ENCODE results near the gene TMSB4X.
"Not testable (repeated sequence)": the region's sequence is repeated elsewhere in the genome, so short reads cannot be mapped to it uniquely, and the experiment has no call there.

TMSB4X gene

GRCh38 chrX:13009844-13010243, 34.9 kb downstream of the TMSB4X start:
- no peak for TF ChIP-seq CTCF (IDR thresholded peaks at IDR 0.05; ENCODE audit: low read depth, low read length)
- no peak overlapping the region for H3K4me3 ChIP-seq (ENCODE audit: low read depth, low read length)

DNA sequence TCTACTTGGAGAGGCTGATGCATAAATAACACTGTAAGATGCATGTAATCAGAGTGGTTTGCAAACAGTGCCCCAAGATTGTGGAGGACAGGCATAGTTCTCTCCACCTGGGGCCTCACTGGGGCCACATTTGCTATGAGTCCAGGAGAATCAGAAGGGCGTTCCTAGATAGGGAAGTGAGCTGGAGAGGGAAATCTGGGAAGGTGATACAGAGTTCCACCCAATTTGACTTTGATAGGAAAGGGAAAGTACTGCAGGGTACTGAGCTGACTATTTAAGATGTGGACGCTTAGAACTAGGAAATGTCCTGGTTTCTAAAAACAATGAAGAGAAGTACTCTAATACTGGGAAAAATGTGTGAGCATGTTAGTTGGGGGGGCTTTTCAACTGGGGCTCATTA, 35.6 kb downstream of the TMSB4X start:
- TF ChIP-seq CTCF (IDR thresholded peaks at IDR 0.05; ENCODE audit: low read depth, low read length) = no peak

DNA sequence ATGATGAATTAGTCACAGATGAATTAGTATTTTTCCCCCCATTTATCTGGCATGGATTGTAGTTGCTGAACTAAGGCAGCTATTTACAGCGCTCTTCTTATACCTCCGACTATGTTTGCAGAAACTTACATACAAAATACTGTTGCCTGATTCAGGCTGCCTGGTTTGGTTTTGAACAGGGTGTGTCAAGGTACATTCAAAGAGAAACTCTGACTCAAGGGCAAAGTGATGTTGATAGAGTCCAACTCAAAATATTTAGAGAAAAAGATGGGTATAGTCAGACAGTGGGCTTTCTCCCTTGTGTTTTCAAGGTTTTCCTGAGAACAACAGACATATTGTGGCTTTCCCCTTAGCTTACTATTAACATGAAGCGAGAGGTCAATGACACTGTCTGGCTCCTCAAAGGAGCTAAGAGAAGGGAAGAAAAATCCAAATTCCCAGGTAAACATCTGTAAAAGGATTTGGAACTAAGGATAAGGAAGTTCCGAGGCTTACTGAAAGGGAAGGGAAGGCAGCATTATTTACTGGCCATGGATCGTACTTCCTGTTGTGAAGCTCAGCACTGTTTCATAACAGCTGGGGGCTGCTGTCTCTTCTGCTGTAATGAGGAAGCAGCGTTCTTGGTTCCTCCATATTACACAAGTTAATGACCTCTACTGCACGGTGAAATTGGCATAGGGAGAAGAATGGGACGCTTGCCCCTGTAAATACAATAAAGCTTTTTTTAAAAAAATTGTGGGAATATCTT, 38.6 kb downstream of the TMSB4X start:
- H3K4me3 ChIP-seq (ENCODE audit: low read depth, low read length) = no peak overlapping the region
- TF ChIP-seq CTCF (IDR thresholded peaks at IDR 0.05; ENCODE audit: low read depth, low read length) = no peak

More for the DNA sequence above, 35.6 kb downstream of the TMSB4X start:
- no peak overlapping the region for H3K4me3 ChIP-seq (ENCODE audit: low read depth, low read length)

GRCh38 chrX:13014111-13015096, 39.5 kb downstream of the TMSB4X start:
- H3K4me3 ChIP-seq (ENCODE audit: low read depth, low read length) = no peak overlapping the region
- no peak for TF ChIP-seq CTCF (IDR thresholded peaks at IDR 0.05; ENCODE audit: low read depth, low read length)

DNA sequence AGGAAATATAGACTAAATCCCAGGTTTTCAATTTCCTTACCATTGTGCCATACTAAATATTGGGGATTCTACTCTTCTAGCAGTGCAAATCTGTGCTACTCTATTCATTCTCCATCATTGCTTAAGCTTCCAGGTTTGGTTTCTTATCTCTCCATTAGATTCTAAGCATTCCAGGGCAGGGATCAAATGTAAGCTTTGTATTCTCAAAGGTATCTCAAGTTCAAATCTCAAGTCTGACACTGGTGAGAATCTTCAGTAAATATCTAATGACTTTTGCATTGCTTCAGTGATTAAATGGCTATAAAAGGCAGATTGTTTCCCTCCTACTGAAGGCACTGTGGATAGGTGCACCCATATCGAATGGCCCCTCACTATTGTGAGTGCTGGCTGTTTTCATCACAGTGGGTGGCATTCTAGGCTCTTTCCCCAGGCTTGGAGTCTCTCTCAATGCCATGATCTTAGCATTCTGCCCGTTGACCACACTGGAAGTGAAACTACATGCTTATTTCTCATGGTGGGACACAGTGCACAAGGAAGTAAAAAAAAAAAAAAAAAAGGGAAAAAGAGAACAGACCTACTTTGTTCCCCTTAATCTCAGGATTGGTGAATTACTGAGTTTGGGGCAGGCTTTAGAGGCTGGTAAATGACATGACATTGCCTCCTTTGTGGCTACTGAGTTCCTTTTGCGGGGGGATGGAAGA, 40.8 kb downstream of the TMSB4X start:
- no peak overlapping the region for H3K4me3 ChIP-seq (ENCODE audit: low read depth, low read length)
- no peak for TF ChIP-seq CTCF (IDR thresholded peaks at IDR 0.05; ENCODE audit: low read depth, low read length)

GRCh38 chrX:13016731-13017130, 41.8 kb downstream of the TMSB4X start:
- not testable (repeated sequence) for H3K4me3 ChIP-seq (ENCODE audit: low read depth, low read length)

DNA sequence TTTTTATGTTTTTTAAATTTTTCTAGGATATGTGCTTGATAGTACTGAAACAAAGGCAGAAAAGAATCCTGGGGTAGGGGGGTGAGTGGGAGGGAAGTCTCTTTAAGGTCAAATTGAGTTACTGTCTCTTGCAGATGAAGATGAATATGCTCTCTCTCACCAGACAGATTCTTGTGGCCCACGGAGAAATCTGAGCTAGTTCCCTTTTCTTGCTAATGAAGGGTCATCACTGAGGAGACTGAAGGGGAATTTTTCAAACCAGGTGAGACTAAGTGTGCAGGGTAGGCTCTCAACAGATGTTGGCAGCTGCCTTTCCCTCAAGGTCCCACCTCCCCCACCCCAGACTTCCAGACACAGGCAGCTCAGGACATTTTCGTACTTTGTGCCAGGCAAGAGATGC, 48.0 kb downstream of the TMSB4X start:
- H3K4me3 ChIP-seq (ENCODE audit: low read depth, low read length) = no peak overlapping the region
- TF ChIP-seq CTCF (IDR thresholded peaks at IDR 0.05; ENCODE audit: low read depth, low read length) = no peak

Data from WI38 (cell line).